Stimulated activated CD8-positive, alpha-beta memory T cell treated with anti-CD3 and anti-CD28 coated beads, Interleukin-4, amount 100 ng/mL, for 48 hours (primary cell): ENCODE data around the gene PLA2G4E.

ENCODE experiments used
- DNase-seq: peaks from one replicate; pipeline ENCODE4 v3.0.0-alpha.2; 2020

Gene PLA2G4E

GRCh38 chr15:42016971-42017370 is 3.9 kb downstream of the PLA2G4E start:
- no peak for DNase-seq

GRCh38 chr15:42014406-42014805 is 6.4 kb downstream of the PLA2G4E start:
- no peak for DNase-seq

DNA sequence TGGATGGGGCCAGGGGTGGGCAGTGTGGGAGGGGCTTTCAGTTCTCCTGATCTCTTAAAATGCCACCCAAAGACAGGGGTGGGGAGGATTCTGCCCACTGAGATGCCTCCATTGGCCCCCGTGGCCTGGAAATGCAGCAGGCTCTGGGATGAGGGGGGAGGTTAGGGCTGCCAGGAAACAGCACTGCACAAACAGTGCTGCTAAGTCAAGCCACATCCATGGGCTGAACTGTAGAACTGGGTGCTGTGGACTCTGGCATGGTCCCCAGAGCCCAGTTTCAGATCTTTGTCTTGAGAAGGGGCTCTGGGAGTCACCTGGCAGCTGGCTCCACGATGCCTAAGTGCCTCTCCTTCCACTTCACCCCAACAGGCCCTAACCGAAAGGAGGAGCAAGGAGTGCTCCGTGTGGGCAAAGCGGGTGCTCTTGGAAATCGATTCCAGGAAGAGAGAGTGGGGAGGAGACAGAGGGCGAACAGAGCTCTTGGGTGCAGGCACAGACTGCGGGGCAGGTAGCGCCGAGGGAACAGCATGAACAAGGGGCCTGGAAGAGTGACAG is 7.8 kb downstream of the PLA2G4E start:
- DNase-seq: no peak

DNA sequence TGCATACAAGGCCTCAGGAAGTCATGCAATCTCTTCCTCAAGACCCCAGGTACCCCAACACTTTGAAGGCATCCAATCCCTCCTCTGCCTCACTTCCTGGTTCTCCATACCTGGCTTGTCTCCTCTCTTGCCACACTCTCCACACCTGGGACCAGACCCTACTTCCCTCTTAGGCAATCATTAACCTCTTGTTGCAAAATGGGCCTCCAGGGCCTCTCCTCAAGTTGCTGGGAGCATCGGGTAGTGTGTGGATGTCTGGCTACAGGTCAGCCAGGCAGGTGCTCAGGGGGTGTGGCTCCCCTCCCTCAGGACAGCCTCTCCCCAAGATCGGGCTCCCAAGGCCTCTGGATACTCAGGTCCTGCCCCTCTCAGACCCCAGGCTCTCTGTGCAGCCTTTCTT is 8.6 kb downstream of the PLA2G4E start:
- DNase-seq: no peak

- DNase-seq: no peak
Measured at GRCh38 chr15:42011074-42011473, 9.8 kb downstream of the PLA2G4E start.

DNA sequence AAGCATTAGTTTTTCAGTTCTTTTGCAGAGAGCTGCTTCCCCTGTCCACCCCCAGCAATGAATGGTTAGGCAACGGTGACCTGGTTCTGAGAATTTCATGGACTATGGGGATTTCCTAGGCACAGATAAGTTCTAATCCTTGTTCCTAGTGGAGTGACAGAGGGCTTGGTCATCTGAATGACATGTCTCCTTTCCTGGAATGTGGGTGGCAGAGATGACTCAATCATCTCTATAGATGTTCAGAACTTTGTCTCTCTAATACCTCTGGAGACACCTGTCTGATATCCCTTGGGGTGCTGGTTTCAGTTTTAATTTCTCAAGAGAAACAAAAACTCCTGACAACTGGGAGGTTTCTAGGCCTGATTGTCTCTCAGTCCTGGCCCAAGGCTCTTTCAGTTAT is 10.4 kb downstream of the PLA2G4E start:
- no peak for DNase-seq

DNA sequence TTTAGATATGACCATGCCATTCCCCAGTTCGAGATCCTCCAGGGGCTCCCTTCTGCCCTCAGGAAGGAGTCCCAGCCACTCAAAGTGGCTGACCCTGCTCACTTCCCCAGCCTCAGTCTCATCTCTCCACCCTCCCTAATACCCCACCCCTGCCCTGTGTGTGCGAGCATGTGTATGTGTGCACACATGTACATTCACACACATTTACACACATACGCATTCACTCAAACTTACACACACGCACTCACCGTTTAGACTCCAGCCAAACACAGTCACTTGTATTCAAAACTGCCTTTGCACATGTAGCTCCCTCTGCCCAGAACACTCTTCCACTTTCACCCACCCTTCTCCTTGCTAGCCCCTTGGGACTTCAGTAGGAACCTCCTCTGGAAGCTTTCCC is 11.4 kb downstream of the PLA2G4E start:
- DNase-seq: no peak

DNA sequence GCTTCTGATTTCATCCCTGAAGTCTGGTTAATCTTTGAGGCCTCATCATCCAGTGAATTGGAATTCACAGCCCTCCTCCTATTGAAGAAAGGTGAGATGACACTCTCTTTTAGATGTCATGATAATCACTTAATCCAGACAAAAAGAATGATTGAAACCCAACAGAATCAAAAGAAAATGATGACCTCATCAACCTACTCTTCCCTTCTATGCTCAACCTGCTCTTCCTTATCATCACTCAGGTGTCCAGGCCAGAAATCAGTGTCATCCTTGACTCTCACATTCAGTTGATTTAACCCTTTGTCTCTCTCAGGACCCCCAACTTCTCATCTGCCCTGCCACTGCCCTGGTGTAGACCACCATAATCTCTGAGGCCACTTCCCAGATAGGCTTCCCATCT is 11.8 kb downstream of the PLA2G4E start:
- no peak for DNase-seq

DNA sequence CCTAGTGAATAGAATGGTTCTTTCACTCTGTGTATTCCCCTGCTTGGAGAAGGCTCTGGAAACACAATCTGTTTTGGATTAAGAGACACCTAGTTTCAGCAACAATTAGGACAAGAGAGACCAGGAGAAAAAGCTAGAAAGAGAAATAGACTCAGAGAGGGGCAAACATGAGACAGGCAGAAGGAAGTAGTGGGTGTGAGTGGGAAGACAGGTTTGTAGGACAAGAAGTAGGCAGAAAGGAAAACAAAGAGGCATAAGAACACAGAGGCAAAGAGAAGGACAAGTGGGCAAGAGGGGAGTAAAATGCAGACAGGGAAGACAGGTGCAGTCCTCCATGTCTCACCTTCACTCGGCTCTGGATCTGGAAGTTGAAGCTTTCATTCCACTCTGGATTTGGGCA is 13.5 kb downstream of the PLA2G4E start:
- no peak for DNase-seq

- no peak for DNase-seq
Measured at GRCh38 chr15:42002333-42002732, 18.5 kb downstream of the PLA2G4E start.

DNA sequence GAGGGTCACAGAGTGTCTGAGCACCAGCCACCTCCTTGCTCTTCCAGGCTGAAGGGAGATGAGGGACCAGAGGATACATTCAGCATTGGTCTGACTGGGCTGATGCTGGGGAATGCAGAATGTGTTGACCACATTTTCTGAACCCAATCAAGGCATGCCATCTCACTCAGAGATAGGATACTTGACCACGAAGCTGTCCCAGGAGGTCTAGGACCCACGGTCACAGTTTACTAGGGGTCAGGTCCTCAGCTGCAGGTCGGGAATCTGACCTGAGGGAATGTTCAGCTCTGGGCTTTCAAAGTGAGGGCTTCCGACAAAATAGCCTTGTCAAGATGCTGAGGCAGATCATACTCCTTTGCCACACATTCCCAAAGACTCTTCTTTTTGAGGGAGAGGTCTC is 19.6 kb downstream of the PLA2G4E start:
- no peak for DNase-seq

DNA sequence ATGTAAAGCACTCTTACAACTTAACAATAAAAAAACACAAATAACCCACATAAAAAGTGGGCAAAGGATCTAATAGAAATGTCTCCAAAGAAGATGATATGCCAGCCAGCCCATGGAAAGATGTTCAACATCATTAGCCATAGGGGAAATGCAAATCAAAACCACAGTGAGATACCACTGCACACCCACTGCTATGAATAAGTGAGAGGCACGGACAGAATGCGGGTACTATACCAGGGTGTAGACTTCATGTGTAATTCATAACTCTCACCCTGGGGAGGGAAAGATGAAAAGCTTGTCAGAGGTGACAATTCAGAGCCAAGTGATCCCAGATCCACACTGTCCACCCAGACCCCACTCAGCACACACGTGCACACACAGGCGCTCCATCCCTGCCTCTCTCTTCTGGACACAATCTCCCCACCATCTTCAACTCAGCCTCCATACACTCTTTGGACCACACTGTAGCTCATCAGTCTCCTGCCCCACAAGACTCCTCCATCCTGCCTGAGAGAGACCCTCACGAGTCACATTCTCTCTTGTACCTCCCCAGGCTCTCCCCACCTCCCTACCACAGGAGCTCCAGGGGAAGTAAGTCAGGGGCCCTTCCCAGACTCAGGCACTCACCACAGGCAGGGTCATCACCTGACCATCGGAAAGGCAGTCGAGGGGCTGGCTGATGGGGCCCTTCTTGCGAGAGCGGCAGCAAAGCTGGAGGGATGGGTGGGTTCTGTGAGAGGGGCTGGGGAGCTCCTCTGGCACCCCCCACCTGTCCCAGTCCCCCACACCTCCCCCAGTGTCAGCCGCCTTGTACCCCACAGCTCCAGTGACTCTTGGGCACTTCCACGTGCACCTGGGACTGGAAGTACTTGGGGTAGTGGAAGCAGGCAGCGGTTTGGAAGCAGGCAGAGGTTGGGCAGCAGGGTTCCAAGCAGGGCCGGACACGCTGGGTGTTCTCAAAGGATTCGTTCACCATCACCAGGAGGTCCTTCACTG is 21.3 kb downstream of the PLA2G4E start:
- DNase-seq: no peak

DNA sequence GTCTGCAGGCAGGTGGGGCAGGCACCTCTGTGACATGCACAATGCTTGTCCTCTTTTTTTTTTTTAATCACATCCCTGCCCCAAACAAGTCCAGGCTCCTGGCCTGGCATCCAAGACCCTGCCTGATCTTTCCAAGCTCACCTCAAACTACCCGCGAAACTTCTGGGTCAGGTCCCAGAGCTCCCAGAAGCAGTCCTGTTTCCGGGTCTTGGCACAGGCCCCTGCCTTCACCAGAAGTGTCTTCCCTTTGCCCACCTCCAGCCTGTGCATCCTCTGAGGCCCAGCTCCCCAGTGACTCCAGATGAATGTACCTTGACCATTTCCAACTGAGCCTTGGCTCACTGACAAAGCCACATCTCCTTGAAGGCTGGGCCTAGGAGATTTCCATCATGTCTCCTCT is 23.0 kb downstream of the PLA2G4E start:
- no peak for DNase-seq

GRCh38 chr15:41996921-41997592 is 23.8 kb downstream of the PLA2G4E start:
- no peak for DNase-seq

- DNase-seq: no peak
Measured at GRCh38 chr15:41996376-41996775, 24.5 kb downstream of the PLA2G4E start.

DNA sequence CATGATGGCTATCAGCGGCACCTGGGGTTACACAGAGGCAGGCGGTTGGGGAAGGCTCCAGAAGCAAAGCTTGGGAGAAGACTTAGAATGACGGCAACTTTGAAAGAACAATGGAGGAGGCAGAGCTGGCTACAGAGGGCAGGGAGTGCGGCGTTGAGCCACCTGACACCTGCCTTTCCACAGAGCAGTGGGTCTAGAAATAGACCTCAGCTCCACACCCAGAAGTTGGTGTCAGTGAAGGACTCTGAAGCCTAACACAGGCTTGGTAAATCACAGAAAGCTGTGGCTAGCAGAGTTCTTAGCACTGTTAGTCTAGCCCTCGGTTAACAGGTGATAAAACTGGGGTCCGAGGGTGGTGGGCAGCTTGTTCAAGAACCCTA is 25.4 kb downstream of the PLA2G4E start:
- DNase-seq: no peak

DNA sequence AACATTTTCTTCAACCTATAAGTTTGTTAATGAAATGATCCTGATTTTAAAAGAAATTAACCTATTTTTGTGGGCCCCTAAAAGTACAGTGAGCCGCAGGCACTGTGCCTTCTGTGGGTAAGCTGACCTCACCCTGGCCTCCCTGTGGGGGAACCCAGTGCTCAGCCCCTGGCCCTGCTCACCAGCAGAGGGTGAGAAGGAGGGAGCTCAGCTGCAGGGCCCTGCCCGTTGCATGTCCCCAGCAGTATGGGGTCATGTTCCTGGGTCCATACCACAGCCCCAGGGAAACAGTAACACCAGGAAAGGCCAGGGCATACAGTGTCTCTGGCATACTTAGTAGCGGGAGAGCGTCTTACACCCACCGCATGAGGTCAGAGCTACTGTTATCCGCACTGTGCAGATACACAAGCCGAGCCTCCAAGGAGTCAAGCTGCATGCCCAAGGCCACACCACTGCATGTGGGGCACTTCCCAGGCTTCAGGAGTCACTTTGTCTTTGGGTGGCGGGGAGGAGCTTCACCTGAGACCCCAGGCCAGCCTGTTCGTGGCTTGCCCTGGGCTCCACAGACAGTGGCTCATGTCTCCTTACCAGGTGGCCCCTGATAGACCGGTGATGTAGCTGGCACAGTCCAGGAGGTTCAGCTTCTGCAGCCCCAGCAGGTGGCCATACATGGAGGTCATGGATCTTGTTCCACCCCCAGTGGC is 25.9 kb downstream of the PLA2G4E start:
- no peak for DNase-seq

GRCh38 chr15:41994171-41994650 is 26.6 kb downstream of the PLA2G4E start:
- no peak for DNase-seq

DNA sequence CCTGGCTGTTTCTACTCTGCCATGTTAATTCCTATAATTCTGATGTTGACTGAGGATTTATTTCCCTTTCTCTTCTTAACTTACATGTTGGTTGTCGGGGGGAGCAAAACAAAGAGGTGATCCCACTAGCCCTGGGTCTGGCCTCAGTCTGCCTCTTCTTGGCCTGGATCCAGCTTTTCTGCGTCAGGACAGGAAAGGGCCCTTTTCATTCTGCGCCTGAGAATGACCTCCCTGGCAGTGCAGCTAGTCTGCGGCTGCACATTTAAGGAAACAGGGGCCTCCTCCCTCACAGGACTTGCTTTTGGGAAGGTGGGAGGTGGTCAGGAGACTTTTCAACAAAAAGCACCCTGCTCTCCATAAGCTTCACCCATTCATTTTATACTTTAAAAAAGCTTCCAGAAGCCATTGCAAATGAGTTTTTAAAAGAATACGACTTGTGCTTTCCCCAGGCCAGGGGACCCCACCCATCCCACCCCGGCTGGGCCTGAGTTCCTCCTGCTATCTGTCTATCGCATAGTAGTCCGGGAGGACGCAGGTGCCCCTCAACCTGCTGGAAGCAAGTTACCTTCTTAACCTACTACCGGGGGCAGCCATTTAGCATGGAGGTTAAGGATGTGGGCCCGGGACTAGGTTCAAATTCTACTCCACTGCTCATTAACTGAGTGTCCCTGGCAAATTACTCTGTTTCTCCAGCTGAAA is 27.2 kb downstream of the PLA2G4E start:
- no peak for DNase-seq

- no peak for DNase-seq
Measured at GRCh38 chr15:41992803-41993190, 28.0 kb downstream of the PLA2G4E start.

DNA sequence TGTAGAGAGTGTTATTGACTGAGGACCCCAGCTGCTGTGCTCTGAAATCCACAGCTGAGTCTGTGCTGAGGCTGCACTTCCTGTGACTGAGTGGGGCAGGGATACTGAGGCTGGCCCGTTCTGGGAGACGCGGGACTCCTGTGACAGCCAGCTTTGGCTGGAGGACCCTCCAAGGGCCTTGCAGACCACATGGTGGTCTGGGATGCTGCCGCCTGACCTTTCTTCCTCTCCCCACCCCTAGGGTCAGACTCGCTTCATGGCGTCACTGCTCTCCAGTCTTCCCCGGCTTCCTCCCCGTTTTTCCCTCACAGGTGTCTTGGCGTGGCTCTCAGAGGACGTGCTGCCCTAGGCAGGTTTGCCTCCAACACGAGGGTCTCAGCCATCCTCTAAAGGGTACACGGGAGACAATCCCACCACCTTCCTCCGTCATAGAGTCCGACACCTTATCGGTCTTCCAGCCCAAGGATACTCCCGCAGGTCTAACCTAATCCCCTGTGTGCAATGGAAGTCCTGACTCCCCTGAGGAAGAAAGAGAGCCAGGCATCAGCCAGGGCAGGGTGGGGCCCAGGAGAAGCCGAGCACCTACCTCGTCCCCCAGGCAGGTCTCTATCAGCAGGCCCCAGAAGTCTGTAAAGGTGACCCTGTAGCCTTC is 28.6 kb downstream of the PLA2G4E start:
- DNase-seq: no peak

DNA sequence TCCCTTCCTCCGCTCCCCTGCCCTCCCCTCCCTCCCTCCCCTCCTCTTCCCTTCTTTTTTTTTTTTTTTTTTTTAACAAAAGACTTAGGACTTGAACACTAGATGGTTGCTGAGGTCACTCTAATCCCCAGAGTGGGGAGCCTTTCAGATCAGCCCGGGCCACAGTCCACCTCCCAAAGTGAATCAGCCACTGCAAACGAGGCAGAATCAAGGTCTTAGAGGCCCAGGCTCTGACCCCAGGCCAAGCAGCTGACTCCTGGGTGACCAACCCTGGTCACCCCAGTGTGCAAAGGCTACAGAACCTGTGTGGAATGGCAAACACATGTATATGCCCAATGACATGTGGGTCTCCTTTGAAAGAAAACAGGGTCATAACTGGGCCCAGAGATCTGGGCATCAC is 30.2 kb downstream of the PLA2G4E start:
- DNase-seq: no peak
